NCI-H748 treated with DMSO at 0.1 percent for 48 hours (cell line): ENCODE results near the gene DHRS3.

Experiments
- DNase-seq: peaks from one replicate; lab custom pipeline; 2025; lab: John Stamatoyannopoulos, UW

DHRS3 gene

GRCh38 chr1:12616709-12617373, 1.2 kb downstream of the DHRS3 start:
- peak; percentile 11 for DNase-seq

GRCh38 chr1:12615865-12616708, 1.9 kb downstream of the DHRS3 start:
- no peak for DNase-seq

- DNase-seq = no peak
Measured at GRCh38 chr1:12615159-12615864, 2.7 kb downstream of the DHRS3 start.

GRCh38 chr1:12614402-12615158, 3.4 kb downstream of the DHRS3 start:
- DNase-seq = no peak

GRCh38 chr1:12613180-12613579, 4.8 kb downstream of the DHRS3 start:
- no peak for DNase-seq

- DNase-seq = no peak
Measured at GRCh38 chr1:12610941-12611340, 7.1 kb downstream of the DHRS3 start.

- DNase-seq = no peak
Measured at GRCh38 chr1:12610305-12610935, 7.6 kb downstream of the DHRS3 start.

GRCh38 chr1:12609469-12610003, 8.5 kb downstream of the DHRS3 start:
- DNase-seq = no peak

GRCh38 chr1:12608311-12608957, 9.6 kb downstream of the DHRS3 start:
- DNase-seq = no peak

- no peak for DNase-seq
Measured at GRCh38 chr1:12607263-12607662, 10.7 kb downstream of the DHRS3 start.

GRCh38 chr1:12604986-12605385, 13.0 kb downstream of the DHRS3 start:
- no peak for DNase-seq

- DNase-seq = no peak
Measured at GRCh38 chr1:12604114-12604874, 13.7 kb downstream of the DHRS3 start.

- DNase-seq = no peak
Measured at GRCh38 chr1:12603224-12603623, 14.8 kb downstream of the DHRS3 start.

- no peak for DNase-seq
Measured at GRCh38 chr1:12602659-12603024, 15.4 kb downstream of the DHRS3 start.

- DNase-seq = no peak
Measured at GRCh38 chr1:12601700-12602658, 16.0 kb downstream of the DHRS3 start.

GRCh38 chr1:12600880-12601633, 17.0 kb downstream of the DHRS3 start:
- no peak for DNase-seq

GRCh38 chr1:12600335-12600734, 17.7 kb downstream of the DHRS3 start:
- no peak for DNase-seq

GRCh38 chr1:12599657-12600056, 18.4 kb downstream of the DHRS3 start:
- no peak for DNase-seq
